Measurements from ENCODE around the gene VARS2. TPM values are rescaled to one million over a fixed set of nuclear protein-coding genes. Genes with fewer than 3 reads are reported as not detected.
"Not testable (repeated sequence)": the region's sequence is repeated elsewhere in the genome, so short reads cannot be mapped to it uniquely, and the experiment has no call there.

VARS2 gene
- total RNA-seq, 1 experiment from 2014 or later, result 21.9 TPM

DNA sequence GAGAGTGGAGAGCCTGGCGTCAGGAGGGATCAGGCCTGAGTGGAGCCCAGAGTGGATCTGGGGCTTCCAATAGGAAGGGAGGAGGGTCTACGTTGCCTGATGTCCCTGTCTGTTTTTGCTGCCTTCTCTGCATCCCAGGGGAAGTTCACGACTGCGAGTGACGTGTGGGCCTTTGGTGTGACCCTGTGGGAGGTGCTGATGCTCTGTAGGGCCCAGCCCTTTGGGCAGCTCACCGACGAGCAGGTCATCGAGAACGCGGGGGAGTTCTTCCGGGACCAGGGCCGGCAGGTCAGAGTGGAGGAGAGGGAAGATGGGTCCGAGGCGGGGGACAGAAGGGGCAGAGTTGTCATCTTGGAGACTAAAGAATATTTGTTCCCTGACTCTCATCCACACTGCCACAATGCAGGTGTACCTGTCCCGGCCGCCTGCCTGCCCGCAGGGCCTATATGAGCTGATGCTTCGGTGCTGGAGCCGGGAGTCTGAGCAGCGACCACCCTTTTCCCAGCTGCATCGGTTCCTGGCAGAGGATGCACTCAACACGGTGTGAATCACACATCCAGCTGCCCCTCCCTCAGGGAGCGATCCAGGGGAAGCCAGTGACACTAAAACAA is 15.2 kb upstream of the VARS2 start:
- no peak for DNase-seq (ENCODE audit: low read depth)

DNA sequence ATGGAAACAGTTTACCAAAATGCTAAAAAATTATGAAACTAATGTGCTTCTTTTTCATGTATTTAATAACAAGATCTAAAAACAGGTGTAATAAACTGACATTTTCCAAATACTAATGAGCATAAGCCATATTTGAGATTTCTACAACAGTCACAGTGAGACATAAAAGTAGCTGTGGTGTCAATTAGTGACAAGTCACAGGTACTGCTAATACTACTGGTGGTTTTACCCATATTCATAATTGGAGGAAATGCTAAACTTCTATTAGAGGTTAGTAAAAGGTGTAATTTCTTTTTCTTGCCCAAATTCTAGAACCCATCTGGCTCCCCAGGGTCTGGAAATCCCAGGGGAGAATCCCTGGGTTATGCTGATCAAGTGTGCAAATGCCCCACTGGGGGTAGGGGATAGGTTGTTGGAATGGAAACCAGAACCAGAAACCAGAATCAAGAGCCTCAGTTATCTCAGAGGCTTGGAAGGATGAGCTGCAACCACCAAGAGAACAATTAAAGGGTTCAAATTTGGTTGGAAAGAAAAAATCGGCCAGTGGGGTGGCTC is 13.1 kb upstream of the VARS2 start:
- DNase-seq (ENCODE audit: low read depth), result no peak

DNA sequence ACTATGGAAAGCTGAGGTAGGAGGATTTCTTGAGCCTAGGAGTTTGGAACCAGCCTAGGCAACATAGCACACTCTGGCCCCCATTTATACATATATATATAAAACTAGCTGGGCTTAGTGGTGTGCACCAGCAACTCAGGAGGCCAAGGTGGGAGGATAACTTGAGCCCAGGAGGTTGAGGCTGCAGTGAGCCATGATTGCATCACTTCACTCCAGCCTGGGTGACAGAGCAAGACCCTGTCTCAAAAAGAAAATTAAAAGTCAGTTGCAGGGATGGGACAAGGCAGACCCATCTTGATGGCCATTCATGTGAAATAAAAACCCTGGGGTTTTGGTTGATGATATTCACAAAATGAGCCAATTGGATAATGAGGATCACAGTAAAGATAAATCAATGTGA is 12.6 kb upstream of the VARS2 start:
- DNase-seq (ENCODE audit: low read depth), result no peak

DNA sequence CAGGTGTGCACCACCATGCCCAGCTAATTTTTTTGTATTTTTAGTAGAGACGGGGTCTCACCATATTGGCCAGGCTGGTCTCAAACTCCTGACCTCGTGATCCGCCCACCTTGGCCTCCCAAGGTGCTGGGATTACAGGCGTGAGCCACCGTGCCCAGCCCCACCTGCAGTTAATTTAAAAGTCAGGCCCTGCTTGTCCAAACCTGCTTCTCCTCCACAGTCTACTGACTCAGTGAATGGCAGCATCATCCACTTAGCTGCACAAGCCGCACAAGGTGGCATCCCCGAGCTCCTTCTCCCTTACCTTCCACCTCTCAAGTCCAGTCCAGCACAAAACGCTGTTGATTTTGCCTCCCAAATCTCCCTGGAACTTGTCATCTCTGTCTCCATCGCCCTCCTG is 11.8 kb upstream of the VARS2 start:
- DNase-seq (ENCODE audit: low read depth), result not testable (repeated sequence)

DNA sequence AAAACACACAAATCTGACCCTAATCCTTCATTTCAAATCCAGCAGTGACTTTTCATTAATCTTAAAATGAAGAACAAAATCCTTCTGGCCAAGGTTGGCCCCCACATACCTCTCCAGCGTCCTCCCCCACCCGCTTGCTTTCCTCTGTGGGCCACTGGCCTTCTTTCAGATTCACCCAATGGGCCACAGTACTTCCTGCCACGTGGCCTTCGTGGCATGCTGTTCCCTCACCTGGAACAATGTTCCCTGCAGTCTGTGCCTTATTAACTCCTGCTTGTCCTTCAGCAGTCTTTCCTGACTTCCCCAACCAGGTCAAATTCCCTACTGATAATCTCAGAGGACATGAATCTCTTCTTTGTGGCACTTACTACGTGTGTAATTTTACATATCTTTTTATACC is 11.3 kb upstream of the VARS2 start:
- no peak for DNase-seq (ENCODE audit: low read depth)

DNA sequence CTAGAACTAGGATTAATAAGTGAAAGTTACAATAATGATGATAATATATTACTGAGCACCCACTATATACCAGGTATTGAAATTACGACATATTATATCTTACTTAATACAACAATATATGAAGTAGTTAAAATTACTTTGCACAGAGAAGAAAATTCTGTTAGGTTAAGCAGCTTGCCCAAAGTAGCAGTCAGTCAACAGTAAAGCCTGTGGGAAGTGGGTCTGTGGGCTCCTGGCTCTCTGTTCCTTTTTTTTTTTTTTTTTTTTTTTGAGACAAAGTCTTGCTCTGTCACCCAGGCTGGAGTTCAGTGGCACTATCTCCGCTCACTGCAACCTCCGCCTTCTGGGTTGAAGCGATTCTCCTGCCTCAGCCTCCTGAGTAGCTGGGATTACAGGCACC is 10.8 kb upstream of the VARS2 start:
- DNase-seq (ENCODE audit: low read depth), result no peak

DNA sequence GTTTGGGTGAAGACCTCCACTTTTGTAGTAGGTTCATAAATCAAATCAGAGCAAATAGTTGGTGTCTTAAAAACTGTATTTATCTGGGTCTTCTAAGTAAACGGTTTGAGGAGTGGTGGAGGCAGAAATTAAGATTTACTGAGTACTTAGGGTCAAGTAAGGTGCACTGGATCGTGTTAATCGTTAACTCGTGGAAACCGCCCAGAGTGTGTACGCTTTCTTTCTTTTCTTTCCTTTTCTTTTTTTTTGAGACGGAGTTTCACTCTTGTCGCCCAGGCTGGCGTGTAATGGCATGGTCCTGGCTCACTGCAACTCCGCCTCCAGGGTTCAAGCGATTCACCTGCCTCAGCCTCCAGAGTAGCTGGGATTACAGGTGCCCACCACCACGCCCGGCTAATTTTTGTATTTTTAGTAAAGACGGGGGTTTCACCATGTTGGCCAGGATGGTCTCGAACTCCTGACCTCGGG is 6.7 kb upstream of the VARS2 start:
- not testable (repeated sequence) for DNase-seq (ENCODE audit: low read depth)

DNA sequence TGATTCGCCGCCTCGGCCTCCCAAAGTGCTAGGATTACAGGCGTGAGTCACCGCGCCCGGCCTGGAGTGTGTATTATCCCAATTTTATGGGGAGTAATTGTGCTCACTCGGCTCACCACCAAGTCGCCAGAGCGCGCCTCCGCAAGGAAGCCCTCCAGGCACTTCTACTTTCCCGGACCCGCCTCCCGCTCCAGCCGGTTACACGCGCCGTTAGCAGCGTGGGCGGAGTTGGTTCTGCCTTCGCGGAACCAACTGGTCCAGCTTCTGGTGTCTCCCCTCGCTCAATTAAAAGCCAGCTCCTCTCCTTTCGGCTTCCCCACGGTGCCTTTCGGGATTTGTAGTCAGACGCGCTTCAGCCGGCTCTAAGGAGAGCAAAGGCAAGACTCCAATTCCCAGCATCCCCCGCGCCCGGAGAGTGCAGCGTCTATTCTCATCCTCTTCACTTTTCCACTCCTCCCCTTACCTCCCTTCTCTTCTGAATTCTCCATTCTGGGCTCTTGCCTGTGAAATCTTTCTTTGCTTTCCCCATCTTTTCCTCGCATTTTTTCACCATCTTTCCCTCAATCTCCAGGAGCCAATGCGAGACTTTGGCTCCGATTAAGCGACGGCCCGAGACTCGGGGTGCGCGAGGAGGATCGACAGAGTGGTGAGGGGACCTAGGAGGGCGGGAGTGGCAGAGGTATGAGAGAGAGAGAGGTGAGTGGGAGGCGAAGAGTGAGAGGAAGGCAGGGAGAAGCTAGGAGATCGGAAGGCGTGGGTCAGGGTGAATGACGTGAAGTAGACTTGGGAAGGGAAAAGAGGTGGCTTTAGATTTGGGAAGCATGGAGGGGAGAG is 6.1 kb upstream of the VARS2 start, which contains the start of gene GTF2H4:
TSS of gene GTF2H4 (plus strand) at position 450 of the 834 bp plus-strand sequence.
- peak; percentile 99 for DNase-seq (ENCODE audit: low read depth)

DNA sequence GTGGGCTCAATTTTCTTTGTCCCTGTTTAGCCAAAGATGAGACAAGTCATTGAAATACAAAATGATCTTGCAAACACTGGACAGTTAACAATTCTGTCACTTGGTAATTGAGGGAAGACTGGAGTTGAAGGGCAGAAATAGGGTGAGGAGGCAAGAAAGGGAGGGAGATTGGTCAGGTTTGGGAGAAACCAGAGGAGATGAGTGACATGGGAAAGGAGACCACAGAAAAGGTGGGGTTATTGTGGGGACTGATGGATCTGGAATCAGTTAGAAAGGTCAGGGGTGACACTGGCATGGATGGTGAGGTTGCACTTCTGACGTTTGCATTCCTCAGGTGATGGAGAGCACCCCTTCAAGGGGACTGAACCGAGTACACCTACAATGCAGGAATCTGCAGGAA is 5.3 kb upstream of the VARS2 start:
- DNase-seq (ENCODE audit: low read depth), result no peak

DNA sequence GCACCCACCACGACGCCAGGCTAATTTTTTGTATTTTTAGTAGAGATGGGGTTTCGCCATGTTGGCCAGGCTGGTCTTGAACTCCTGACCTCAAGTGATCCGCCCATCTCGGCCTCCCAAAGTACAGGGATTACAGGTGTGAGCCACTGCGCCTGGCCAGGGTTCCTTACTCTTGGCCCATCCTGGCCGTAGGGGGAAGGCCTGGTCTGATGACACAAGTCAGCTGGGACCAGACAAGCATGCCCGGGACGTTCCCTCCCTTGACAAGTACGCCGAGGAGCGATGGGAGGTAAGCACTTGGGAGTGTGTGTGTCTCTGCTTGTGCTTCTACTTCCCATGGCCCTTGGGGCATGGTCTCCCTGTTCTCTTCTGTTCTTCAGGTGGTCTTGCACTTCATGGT is 3.6 kb upstream of the VARS2 start:
- not testable (repeated sequence) for DNase-seq (ENCODE audit: low read depth)

DNA sequence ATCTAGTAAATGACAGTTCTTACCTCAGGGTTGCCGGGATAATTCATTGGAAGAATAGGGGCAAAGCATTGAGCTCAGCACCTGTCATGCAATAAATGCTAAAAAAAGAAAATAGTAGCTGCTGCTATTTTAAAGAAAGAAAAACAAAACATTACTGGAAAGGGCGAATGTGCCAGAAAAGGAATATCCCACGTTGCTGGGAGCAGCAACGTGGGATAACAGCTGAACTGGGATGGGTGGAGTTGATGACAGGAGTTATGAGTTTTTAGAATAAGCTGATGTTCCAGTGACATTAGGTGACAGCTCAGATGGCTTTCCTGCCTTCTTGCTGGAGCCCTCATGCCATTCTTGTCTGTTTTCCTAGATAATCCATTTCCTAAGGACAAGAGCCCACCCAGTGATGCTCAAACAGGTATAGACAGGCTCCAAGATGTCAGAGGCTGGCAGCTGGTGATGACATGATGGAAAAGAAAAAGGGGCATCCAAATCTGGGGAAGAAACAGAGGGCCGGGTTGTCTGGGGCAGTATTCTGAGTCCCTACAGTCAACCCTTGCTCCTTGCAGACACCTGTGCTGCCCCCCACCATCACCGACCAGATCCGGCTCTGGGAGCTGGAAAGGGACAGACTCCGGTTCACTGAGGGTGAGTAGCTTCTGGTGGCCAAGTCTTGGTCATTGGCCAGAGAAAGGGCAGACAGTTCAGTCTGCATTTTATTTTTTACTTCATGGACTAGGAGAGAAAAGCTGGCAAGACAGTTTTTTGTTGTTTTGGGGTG is 1.1 kb upstream of the VARS2 start:
- peak; percentile 35 for DNase-seq (ENCODE audit: low read depth)

DNA sequence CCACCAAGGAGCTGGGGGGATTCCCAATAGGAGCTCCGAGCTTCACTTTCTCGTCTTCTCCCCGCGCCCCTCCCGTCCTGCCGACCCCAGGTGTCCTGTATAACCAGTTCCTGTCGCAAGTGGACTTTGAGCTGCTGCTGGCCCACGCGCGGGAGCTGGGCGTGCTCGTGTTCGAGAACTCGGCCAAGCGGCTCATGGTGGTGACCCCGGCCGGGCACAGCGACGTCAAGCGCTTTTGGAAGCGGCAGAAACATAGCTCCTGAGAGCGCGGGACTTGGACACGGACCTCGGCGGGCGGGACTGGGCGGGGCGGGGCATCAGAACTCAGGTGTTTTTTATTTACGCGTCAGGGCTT is 340 bp upstream of the VARS2 start:
- DNase-seq (ENCODE audit: low read depth), result no peak

DNA sequence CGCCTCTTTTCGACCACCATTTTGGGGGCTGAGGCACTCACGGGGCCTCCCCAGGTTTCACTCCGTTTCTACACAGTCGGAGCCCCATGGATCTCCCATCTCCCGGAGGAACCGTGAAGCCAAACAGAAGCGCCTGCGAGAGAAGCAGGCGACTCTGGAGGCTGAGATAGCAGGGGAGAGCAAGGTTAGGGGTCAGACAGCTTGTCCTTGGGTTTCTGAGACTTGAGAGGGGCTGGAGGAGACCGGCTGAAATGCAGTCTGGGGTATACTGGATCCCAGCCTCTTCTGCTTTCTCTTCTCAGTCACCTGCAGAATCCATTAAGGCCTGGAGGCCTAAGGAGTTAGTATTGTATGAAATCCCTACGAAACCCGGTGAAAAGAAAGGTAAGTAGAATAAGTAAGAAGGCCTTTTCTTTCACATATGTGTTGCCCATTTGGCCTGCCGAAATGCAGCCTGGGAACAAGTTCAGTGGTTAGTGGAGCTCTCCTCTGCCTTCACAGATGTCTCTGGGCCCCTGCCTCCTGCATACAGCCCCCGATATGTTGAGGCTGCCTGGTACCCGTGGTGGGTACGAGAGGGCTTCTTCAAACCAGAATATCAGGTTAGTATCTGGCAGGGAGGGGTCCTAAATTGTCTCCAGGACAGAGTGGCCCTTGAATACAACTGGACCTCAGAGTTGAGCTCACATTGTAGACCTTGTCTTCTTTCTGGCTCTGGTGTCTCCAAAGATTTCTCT is 984 bp downstream of the VARS2 start:
- DNase-seq (ENCODE audit: low read depth), result no peak

DNA sequence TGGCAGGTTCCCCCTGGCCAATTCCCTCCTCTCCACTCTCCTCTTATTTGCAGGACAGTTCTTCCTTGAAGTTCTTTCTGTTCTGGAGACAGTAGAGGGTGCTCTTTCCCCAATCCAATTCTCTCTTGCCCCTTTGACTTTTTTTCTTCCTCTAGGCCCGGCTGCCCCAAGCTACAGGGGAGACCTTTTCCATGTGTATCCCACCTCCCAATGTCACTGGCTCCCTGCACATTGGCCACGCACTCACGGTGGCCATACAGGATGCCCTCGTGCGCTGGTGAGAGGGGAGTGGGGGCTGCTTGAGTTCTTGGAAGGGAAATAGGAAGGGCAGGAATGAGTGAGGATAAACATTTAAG is 1.5 kb downstream of the VARS2 start:
- DNase-seq (ENCODE audit: low read depth), result peak; percentile 66

DNA sequence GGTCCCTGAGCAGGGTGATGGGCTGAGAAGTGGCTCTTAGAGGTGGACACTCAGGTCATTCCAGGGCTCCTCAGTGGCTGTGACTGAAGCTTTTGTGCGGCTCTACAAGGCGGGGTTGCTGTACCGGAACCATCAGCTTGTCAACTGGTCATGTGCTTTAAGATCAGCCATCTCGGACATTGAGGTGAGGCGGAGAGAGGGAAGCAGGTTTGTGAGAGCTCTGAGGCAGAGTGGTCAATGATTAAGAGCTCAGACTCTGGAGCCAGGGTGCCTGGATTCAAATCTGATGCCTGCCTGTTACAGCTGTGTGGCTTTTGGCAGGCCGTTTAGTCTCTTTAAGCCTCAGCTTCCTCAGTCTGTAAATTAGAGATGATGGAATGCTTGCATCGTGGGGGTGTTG is 3.0 kb downstream of the VARS2 start:
- DNase-seq (ENCODE audit: low read depth), result no peak

DNA sequence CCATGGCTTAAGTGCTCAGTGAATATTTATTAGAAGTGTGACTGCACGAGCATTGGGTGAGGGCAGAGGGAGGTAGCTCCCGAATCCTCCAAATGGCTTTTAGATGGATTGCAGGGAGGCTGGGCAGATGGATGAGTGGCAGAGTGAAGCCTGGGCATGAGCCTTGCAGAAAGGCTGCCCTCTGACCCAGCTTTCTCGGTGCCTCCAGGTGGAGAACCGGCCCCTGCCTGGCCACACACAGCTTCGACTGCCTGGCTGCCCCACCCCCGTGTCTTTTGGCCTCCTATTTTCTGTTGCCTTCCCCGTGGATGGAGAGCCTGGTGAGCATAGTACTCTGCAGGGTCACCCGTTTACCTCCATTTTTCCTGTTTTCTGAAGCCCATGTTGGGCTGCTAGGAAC is 3.4 kb downstream of the VARS2 start:
- no peak for DNase-seq (ENCODE audit: low read depth)

DNA sequence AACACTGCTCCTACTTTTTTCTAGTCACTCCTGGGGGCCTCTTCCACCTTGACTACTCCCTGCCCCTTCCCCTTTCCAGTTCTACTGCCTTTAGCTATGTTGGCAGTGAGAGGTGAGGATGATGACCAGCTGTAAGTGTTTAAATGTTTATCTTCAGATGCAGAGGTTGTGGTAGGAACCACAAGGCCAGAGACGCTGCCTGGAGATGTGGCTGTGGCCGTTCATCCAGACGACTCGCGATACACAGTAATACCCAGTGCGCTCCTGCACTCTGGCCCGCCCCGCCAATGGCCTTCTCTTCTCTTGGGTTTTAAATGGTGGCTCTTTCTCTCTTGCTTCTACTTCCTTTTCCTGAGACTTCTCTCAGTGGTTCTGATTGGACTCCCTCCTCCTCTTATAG is 4.6 kb downstream of the VARS2 start:
- DNase-seq (ENCODE audit: low read depth), result no peak

DNA sequence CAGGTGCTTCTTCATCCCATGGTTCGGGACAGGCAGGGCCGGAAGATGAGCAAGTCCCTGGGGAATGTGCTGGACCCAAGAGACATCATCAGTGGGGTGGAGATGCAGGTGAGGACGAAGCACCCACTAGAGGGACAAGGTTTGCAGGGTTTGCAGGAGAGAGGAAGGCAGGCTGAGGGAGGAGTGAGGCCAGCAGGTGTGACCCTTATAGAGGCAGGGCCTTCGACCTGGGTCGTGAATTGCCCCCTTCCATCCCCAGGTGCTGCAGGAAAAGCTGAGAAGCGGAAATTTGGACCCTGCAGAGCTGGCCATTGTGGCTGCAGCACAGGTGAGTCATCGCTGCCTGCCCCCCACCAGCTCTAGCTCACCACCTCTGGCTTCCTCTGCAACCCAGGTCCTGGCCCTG is 8.4 kb downstream of the VARS2 start:
- DNase-seq (ENCODE audit: low read depth), result no peak

DNA sequence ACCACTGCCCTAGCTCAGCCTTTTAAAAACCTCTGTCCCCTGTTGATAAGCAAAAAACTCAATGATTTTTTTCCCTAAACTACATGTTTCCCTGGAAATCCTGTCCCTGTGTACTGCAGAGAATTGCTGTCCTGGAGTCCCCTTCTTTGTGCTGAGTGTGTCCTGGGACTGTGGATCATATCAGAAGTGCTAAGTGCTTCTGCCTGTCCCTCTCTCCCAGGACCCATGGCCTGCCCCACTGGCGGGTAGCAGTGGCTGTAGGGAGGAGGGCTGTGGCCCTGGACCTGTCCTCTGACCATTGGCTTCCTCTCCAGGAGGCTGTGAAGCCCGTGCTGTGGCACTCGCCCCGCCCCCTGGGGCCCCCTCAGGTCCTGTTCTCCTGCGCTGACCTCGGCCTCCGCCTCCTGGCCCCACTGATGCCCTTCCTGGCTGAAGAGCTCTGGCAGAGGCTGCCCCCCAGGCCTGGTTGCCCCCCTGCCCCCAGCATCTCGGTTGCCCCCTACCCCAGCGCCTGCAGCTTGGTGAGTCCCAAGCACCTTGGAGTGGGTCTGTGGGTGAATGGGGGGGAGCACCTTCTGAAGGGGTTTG is 10.1 kb downstream of the VARS2 start:
- DNase-seq (ENCODE audit: low read depth), result not testable (repeated sequence)

DNA sequence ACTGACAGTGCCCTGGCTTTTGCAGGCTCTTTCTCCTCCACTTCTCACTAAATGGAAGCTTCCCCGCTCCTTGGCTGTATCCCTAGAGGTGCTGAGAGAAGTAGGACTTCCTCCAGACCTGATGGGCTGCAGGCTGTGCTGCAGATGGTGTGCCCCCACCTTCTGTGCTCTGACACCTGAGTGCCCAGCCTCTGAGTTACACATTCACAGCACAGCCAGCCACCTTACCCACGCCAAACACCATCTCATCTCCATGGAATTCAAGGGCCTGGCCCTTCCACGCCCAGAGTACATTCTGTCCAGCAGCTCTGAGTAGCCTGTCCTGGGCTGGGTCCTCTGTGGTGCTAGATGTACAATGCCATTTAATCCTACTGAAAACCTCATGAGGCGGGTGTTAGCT is 12.6 kb downstream of the VARS2 start:
- peak; percentile 61 for DNase-seq (ENCODE audit: low read depth)

DNA sequence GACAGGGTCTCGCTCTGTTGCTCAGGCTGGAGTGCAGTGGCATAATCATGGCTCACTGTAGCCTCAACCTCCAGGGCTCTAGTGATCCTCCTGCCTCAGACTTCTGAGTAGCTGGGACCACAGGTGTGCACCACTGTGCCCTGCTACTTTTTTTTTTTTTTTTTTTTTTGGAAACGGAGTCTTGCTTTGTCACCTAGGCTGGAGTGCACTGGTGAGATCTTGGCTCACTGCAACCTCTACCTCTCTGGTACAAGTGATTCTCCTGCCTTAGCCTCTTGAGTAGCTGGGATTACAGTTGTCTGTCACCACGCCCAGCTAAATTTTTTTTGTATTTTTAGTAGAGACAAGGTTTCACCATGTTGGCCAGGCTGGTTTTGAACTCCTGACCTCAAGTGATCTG is 13.0 kb downstream of the VARS2 start:
- not testable (repeated sequence) for DNase-seq (ENCODE audit: low read depth)

Data from LHCN-M2 (cell line).